Stimulated activated CD4-positive, alpha-beta T cell treated with anti-CD3 and anti-CD28 coated beads, TNF-alpha, amount 100 ng/mL, for 4 hours (primary cell): ENCODE measurements around the gene SH3BP4.

Experiments
- DNase-seq, 3 experiments: peaks; one replicate each; pipeline ENCODE4 v3.0.0-alpha.2; 2020; ENCODE audit warnings: low read depth in 3 of 3

The SH3BP4 gene

GRCh38 chr2:234945339-234945873, 6.4 kb upstream of the SH3BP4 start:
- DNase-seq = no peak

GRCh38 chr2:234947556-234947955, 4.3 kb upstream of the SH3BP4 start:
- no peak for DNase-seq

DNA sequence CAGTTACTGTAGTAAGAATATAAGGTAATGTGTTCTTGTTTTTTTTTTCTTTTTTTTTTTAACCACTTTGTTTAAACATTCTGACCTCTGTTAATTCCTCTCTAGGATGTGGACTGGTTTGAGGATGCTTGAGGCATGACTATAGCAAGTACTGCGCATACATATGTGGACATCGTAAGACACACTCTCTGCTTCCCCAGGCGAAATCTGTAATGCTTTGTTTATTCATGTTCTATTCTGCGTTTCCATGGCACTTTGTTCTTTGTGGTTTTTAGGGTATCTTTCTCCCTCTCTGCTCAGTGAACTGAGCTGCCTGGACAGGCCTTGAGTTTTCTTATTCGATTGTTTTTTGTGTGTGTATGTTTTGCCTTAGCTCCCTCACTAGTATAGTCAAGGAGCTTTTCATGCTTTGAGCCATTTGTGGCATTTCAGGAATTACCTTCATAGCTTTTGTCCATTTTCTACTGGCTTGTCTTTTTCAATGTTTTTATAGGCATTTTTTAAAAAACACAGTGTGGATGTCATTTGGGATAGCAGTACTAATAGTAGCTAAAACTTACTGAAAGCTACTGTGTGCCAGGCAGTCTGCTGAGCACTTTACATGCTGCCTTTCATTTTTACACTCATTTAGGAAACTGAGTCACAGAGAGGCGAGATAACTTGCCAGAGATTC, 1.9 kb upstream of the SH3BP4 start:
- DNase-seq = no peak

DNA sequence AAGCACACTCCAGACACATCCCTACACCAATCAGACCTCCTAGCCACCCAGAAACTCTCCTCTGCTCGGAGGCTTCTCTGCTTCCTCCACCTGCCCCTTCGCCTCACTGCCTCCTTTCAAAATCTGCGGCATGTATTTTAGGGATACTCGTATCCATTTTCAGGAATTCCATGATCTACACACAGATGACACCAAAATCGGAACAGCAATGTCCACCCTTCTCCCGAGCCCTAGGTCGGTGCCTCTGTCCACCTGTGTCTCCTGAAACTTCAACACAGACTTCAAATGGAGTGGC, 1.4 kb upstream of the SH3BP4 start:
- DNase-seq = no peak

DNA sequence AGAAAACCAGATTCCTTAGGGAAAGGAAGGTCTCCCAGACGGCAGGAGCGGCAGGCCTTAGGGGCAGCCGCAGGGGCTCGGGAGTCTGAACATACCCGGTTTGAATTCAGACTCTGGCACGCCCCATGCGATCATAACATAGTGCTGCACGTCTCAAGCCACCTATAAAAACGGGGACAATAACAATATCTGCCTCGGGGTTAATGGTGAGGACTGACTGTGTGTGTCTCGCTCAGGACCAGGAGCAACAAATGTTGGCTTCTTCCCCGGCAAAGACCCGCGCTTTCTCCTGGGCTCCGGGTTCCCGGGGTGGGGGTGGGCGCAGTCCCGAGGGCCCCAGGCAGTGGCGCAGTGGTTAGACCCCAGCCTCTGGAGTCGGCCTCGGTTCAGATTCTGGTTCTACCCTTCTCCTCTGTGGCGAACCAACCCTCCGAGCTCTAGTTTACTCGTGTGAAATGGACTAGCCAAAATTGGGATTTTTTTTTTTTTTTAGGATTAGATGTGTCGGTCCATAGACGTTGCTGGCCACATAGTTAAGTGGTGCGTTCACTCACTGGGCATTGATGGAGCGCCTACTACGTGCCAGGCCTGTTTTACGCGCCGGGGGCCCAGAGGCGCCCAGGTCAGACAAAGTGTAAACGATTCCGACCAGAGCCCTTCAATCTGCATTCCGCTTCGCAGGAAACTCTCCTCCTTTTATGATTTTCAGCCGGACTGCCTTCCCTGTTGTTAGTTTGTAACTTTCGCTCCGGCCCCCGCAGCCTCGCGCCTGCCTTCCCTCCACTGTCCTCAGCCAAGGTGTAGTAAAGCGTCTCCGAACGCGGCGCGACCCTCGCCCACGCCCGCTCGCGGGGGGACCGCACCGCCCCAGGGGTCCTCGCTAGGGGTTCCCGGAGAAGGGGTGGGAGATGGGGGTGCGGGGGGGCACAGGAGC, 820 bp upstream of the SH3BP4 start:
- no peak for DNase-seq

DNA sequence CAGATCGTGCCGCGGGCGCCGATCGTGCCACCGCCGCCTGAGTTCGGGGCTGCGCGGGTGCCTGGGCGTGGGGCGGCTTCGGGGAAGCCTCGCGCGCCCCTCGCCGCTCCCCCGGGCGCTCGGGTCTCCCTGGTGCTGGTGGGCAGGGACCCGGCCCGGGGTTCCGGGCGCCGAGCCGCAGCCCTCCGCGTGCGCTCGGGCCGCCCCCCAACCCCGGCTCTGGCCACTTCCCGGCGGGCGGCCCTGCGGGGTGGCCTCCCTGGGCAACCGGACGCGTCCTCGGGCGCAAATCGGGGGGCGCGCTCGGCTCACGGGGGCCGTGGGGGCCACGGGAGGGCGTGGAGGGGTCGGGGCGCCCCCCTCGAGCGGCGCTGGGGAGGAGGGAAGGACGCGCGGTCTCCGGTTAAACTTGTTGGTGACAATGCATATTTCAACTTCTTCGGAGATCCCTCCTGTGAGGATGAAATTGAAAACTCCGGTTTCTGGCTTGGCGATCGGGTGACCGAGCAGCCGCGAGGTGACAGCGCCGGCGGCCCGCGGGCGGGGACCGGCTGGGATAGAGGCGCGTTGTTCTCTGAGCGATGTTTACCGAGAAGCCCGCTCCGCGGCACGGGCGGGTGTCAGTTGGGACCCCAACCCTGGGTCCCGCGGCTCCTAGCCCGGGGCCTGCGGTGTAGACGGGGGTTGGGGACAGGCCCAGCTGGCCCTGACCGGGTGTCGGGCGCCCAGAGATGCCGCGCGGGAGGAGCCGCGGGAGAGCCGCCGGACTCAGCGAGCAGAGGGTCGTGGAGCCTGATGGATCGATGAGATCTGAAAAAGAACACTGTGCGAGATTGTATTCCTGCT, 676 bp downstream of the SH3BP4 start:
- no peak for DNase-seq

- no peak for DNase-seq
These were observed 1.6 kb downstream of the SH3BP4 start for GRCh38 chr2:234953116-234954031.

DNA sequence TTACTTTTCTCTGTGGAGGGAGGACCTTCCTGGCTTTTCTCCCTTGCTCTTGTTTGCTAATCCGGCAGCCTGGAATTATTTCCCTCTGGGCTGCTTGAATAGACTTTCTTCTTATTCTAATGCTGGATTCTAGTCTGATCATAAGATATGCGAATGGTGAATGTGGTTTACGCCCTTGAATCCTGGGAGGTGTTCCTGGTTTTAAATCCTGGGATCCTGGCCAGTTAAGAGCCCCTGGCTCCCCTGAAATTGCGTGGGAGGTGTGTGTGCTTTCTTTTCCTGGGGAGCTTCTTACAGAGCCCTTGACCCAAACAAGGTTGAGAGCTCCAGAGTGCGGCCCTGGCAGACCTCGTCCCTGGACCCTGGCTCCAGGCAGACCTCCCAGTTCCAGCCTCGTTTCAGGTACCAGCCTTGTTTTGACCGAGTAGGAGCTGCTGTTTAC, 2.8 kb downstream of the SH3BP4 start:
- DNase-seq = no peak

GRCh38 chr2:234955091-234955591, 3.3 kb downstream of the SH3BP4 start:
- DNase-seq = no peak

DNA sequence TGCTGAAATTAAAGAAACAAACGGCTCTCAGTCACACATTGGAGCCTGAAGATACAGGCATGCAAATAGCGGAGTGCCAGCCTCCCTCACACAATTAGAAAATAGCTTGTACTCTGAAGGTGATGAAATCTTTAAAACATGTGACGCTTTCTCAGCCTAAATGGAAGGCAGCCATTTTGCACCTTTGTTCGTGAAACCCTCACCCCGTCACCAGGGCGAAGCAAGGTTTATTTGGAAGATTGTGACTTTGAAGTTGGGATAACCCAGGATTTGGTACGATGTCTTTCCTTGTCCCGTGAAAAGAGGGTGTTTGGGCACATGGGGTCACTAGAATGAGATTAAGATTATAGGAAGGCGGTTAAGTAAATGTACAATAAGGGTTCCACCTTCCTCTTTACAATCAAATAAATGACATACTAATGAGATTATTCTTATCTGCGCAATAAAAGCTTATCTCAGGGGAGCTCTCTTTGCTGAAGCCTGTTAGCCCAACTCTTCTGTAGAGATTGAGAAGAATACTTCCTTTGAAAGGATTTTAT, 4.2 kb downstream of the SH3BP4 start:
- DNase-seq = no peak

DNA sequence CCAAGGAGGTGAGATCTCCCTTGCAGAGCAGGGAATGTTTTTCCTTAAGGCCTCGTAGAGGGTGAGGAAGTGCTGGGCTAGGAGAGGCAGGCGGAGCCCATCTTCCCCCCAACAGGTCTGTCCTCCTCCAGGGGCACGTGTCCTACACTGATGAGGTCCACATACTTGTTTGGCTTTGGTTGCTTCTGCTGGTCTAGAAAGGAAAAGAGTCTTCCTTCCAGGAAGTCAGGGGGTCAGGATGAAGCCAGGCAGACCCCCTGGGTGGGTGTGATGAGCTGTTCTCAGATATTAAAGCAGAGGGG, 6.0 kb downstream of the SH3BP4 start:
- no peak for DNase-seq

DNA sequence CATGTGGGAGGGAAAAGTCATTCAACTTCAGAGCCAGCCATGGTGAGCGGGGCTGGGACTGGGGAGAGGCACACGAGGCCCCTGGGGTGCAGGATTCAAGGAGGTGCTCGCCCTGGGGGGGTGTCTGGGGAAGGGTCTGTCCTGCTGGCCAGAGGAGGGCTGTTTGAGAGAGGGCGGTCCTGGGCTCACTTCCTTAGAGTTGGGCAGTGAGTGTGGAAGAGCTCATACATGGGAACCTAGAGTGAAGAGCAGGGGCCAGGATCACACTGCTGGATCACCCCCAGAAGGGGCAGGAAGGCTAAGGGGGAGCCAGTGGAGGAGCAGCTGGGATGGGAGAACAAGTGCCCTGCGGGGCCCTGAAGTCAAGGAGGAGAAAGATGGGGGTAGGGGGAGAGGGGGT, 6.5 kb downstream of the SH3BP4 start:
- no peak for DNase-seq

DNA sequence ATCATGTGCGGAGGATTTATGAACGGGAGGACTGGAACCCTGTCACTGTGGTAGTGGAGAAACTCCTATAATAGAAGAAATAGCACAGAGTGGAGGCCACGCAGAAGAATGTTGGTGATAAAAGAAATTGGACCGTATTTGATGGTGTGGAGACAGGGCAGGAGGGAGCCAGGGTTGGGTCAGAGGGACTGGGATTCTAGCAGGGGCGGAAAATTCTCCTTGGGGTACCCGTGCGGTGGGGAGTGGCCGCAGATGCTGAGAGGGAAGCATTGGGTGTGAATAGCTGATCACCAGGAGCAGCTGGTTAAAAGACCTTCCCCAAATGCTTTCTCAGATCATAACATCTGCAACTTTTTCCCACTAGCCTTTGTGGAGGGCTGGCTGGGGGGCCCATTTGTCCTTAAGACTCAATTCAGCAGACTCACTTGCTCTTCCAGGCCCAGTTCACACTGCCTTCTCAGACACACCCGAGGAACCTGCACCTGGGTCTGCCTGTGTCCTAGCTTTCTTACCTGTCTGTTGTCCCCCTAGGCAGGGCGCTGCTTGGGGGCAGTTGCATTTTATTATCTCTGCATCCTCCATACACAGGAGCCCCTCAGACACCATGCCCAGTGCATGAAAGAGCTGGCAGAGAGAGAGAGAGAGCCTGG, 7.1 kb downstream of the SH3BP4 start:
- DNase-seq = no peak

GRCh38 chr2:234960175-234961088, 8.6 kb downstream of the SH3BP4 start:
- DNase-seq = no peak

DNA sequence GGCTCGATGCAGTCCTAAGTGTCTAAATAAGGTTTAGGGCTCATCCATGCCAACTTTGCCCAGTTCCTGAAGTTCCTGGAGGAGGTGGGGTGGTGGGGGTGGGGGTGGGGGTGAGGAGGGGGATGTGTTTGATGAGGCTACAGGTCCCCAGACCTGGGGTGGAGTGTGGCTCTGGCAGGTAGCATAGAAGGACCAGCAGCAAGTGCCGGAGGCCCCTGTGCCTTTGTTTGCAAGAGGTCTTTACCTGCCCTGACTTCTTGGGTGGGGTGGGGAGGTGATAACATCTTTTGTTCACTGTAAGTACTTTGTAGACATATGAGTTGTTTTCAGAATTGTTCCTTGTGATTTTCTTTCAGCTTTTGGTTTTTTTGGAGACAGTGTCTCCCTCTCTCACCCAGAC, 10.0 kb downstream of the SH3BP4 start:
- no peak for DNase-seq

DNA sequence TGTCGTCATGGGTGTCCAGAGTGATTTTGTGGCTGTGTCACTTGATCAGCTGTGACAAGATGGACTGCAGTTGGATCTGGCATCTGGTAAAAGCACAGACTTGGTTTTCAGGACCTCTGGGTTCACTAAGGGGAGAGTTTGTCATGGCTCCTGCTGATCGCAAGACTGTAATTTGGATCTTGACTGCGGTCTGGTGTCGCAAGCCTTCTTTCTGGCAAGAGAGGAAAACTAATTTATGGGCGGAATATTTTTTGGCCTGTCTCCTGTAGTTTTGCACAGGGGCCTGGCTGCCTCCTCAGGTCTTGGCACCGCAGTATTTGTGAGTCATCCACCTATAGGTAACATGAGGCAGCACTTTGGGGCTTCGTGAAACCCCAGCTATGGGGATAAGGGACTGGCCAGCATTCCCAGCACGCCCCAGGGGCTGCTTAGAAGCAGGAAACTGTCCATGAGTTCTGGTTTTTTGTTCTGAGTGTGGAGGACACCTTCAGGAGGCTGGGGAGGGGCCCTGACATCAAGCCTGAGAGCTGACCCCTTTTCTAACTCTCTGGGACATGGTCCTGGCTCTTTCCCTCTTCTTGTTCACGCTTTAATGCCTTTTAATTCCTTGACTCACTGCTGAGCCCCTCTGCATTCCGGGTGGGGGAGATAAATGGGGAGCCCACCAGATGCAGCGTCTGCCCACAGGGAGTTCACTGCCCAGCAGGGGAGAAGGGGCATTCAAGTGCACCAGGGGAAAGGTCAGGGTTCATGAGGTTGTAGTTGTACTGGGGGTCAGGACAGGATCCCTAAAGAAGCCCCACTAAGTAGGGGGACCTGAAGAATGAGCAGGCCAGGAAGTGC, 12.2 kb downstream of the SH3BP4 start:
- DNase-seq = no peak

- no peak for DNase-seq
These were observed 13.0 kb downstream of the SH3BP4 start for GRCh38 chr2:234964631-234965461.
